ENCODE measurements around the gene GJD3. TPM values are rescaled to one million over a fixed set of nuclear protein-coding genes. Genes with fewer than 3 reads are reported as not detected.
"Not testable (repeated sequence)": the region's sequence is repeated elsewhere in the genome, so short reads cannot be mapped to it uniquely, and the experiment has no call there.

The GJD3 gene, protein sequence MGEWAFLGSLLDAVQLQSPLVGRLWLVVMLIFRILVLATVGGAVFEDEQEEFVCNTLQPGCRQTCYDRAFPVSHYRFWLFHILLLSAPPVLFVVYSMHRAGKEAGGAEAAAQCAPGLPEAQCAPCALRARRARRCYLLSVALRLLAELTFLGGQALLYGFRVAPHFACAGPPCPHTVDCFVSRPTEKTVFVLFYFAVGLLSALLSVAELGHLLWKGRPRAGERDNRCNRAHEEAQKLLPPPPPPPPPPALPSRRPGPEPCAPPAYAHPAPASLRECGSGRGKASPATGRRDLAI
- 1 to 10 TPM; 1.6 to 3.4 (median 1.7) TPM for total RNA-seq

DNA sequence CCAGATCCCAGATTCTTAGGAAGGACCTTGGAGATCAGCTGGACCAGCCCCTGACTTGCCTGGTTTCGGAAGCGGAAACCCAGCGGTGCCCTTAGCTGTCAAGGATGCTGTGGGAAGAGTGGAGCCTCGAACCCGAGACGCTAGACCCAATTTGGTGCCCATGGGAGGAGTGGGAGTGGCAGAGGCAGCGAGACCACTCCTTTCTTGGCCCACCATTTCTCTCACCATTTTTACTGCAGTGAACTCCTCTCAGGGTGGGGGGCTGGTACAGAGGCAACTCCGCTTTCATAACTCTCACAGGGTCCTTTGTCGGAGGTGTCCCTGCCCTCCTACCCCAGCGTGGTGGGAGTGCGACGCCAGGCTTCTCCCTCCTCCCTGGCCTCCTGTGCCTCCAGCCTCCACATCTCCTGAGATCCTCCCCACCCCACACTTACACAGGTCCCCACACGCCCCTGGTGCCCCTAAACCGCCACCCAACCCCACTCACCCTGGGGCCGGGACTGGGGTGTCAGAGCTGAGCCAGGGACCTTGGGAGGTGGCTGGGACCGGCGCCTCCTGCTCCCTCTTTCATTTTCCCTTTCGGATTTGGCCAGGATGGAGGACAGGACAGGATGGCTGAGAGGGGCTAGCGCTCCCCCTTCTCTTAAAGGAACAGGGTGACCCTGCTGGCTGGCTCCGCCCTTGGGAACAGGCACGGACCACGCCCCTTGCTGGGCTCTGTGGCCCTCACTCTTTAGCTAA lies at the start of gene GJD3:
Gene GJD3 (minus strand): TSS at position 617 of the 741 bp plus-strand sequence. CDS start 922 bp downstream, outside the sequence.
- Histone ChIP-seq H3K27me3 (no peaks in the 10 kb centered on the region), H3K9me3 (no peaks in the 10 kb centered on the region), H3K36me3 (no peaks in the 10 kb centered on the region), H3K27ac (no peak within 1 kb of the TSS), H3K4me3 (replicated peaks in 1 of 3) (peak within 1 kb of the TSS in 2 of 3 donors; percentile 3 to 50), H3K4me1 (peaks cover 3 to 12% of the 10 kb centered on the region in 2 donors)
- TF ChIP-seq, protein P1, sequence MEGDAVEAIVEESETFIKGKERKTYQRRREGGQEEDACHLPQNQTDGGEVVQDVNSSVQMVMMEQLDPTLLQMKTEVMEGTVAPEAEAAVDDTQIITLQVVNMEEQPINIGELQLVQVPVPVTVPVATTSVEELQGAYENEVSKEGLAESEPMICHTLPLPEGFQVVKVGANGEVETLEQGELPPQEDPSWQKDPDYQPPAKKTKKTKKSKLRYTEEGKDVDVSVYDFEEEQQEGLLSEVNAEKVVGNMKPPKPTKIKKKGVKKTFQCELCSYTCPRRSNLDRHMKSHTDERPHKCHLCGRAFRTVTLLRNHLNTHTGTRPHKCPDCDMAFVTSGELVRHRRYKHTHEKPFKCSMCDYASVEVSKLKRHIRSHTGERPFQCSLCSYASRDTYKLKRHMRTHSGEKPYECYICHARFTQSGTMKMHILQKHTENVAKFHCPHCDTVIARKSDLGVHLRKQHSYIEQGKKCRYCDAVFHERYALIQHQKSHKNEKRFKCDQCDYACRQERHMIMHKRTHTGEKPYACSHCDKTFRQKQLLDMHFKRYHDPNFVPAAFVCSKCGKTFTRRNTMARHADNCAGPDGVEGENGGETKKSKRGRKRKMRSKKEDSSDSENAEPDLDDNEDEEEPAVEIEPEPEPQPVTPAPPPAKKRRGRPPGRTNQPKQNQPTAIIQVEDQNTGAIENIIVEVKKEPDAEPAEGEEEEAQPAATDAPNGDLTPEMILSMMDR (IDR thresholded peaks at IDR 0.05): no peak
- no peak for TF ChIP-seq POLR2A (IDR thresholded peaks at IDR 0.05)
- intact Hi-C loops (cut with DNase I): loop anchor here (5.0 kb wide), 1 partner anchor 53 kb away; the partner anchor contains the start of gene TOP2A
- 57 to 58% methylated on average over 22 of the region's 22 CpGs for WGBS, 2 donors
- no peak for DNase-seq

GRCh38 chr17:40414312-40414711 lies 49.8 kb upstream of the GJD3 start:
- H3K36me3 ChIP-seq; H3K4me3 ChIP-seq (replicated peaks in 1 of 3); H3K9me3 ChIP-seq; DNase-seq; H3K27me3 ChIP-seq: not testable (repeated sequence)
- WGBS, 2 donors: 91 to 94% methylated on average over 4 of the region's 4 CpGs
- Histone ChIP-seq H3K27ac (peak overlapping the region in 1 of 3 donors; percentile 11), H3K4me1 (peaks cover 17 to 23% of the 10 kb centered on the region in 2 donors)
- intact Hi-C loops (cut with DNase I): loop anchor here (10.0 kb wide), 1 partner anchor 110 kb away; the partner anchor contains the start of gene RARA

GRCh38 chr17:40412880-40413279 lies 48.3 kb upstream of the GJD3 start:
- Histone ChIP-seq H3K4me3 (replicated peaks in 1 of 3) (no peak overlapping the region), H3K4me1 (peaks cover 12 to 23% of the 10 kb centered on the region in 2 donors), H3K36me3 (no peaks in the 10 kb centered on the region), H3K27ac (no peak overlapping the region), H3K9me3 (no peaks in the 10 kb centered on the region), H3K27me3 (no peaks in the 10 kb centered on the region)
- intact Hi-C loops (cut with DNase I): loop anchor here (10.0 kb wide), 1 partner anchor 108 kb away; the partner anchor contains the start of gene RARA
- no peak for DNase-seq
- no peak for TF ChIP-seq POLR2A (IDR thresholded peaks at IDR 0.05)
- TF ChIP-seq, protein P1 (IDR thresholded peaks at IDR 0.05): no peak

DNA sequence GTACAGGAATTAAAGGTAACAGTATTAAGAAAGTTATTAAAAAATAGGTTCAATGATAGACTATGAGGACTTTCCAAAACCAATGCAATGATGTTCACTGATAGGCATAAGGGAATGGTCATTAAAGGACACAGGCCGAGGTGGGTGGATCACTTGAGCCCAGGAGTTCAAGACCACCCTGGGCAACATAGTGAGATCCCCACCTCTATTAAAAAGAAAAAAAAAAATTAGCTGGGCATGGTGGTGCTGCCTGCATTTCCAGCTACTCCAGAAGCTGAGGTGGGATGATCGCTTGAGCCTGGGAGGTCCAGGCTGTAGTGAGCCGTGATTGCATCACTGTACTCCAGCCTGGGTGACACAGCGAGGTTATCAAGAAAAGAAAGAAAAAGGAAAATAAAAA lies 47.3 kb upstream of the GJD3 start:
- no peaks in the 10 kb centered on the region for H3K27me3 ChIP-seq
- H3K4me1 ChIP-seq: peaks cover 7 to 19% of the 10 kb centered on the region in 2 donors
- intact Hi-C loops (cut with DNase I): loop anchor here (10.0 kb wide), 1 partner anchor 107 kb away; the partner anchor contains the start of gene RARA
- no peaks in the 10 kb centered on the region for H3K36me3 ChIP-seq
- H3K27ac ChIP-seq: peak overlapping the region in 2 of 3 donors; percentile 72 to 94
- 93 to 97% methylated on average over 4 of the region's 4 CpGs for WGBS, 2 donors
- no peak for DNase-seq
- no peaks in the 10 kb centered on the region for H3K9me3 ChIP-seq
- H3K4me3 ChIP-seq (replicated peaks in 1 of 3): no peak overlapping the region
- no peak for TF ChIP-seq POLR2A (IDR thresholded peaks at IDR 0.05)
- TF ChIP-seq, protein P1 (IDR thresholded peaks at IDR 0.05): no peak

- WGBS, 2 donors: 88 to 98% methylated on average over 1 of the region's 1 CpG
- Histone ChIP-seq H3K27ac (peak overlapping the region in 2 of 3 donors; percentile 80 to 94), H3K36me3 (no peaks in the 10 kb centered on the region), H3K27me3 (no peaks in the 10 kb centered on the region), H3K4me3 (replicated peaks in 1 of 3) (no peak overlapping the region), H3K9me3 (no peaks in the 10 kb centered on the region), H3K4me1 (peaks cover 7 to 19% of the 10 kb centered on the region in 2 donors)
- no peak for DNase-seq
- TF ChIP-seq POLR2A (IDR thresholded peaks at IDR 0.05): no peak
- TF ChIP-seq, protein P1 (IDR thresholded peaks at IDR 0.05): no peak
- intact Hi-C loops (cut with DNase I): loop anchor here (10.0 kb wide), 1 partner anchor 105 kb away; the partner anchor contains the start of gene RARA
Observed at GRCh38 chr17:40410082-40410481, 45.5 kb upstream of the GJD3 start.

GRCh38 chr17:40409540-40409939 lies 45.0 kb upstream of the GJD3 start:
- DNase-seq; H3K4me3 ChIP-seq (replicated peaks in 1 of 3); H3K27me3 ChIP-seq; intact Hi-C loops (cut with DNase I); H3K36me3 ChIP-seq; H3K9me3 ChIP-seq: not testable (repeated sequence)
- Histone ChIP-seq H3K27ac (peak overlapping the region in 1 of 3 donors; percentile 80), H3K4me1 (peaks cover 7 to 19% of the 10 kb centered on the region in 2 donors)
- WGBS, 2 donors: 93 to 96% methylated on average over 4 of the region's 4 CpGs

Measured in thyroid gland (tissue), 4 donors.